Measurements from ENCODE around the gene SSU72. TPM values are rescaled to one million over a fixed set of nuclear protein-coding genes. Genes with fewer than 3 reads are reported as not detected.

The SSU72 gene
- total RNA-seq, 2 experiments from 2014 or later = 95.4 to 101 TPM

DNA sequence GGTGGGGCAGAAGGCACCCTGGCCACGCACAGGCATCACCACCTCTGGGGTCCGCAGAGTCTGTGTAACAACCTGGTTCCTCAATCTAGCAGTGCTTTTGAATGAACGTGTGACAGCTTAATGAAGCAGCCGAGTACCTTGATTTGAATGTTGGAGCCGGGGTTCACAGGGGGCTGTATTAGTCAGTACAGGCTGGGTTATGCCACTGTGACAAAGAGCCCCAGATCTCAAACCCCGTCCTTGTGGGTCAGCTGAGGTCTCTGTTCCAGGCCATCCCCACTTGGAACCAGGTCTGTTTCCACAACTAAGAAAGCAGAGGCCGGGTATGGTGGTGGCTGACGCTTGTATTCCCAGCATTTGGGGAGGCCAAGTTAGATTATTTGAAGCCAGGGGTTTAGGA, 44.7 kb downstream of the SSU72 start:
- H3K4me3 Mint-ChIP-seq = no peak overlapping the region
- ChIA-PET POLR2A (no interaction called here), CTCF (interaction anchor here (1.3 kb wide), 1 partner anchor 25 kb away, joined by 4 read pairs; no protein-coding TSS in a partner anchor)
- TF ChIP-seq, protein P1, sequence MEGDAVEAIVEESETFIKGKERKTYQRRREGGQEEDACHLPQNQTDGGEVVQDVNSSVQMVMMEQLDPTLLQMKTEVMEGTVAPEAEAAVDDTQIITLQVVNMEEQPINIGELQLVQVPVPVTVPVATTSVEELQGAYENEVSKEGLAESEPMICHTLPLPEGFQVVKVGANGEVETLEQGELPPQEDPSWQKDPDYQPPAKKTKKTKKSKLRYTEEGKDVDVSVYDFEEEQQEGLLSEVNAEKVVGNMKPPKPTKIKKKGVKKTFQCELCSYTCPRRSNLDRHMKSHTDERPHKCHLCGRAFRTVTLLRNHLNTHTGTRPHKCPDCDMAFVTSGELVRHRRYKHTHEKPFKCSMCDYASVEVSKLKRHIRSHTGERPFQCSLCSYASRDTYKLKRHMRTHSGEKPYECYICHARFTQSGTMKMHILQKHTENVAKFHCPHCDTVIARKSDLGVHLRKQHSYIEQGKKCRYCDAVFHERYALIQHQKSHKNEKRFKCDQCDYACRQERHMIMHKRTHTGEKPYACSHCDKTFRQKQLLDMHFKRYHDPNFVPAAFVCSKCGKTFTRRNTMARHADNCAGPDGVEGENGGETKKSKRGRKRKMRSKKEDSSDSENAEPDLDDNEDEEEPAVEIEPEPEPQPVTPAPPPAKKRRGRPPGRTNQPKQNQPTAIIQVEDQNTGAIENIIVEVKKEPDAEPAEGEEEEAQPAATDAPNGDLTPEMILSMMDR (IDR thresholded peaks at IDR 0.05) = no peak
- Histone ChIP-seq H3K36me3 (ENCODE audit: insufficient read depth, low read length) (peaks cover 19% of the 10 kb centered on the region), H3K4me3 (ENCODE audit: low read length) (no peak overlapping the region), H3K9me3 (ENCODE audit: control insufficient read depth in 1 of 2, insufficient read depth in 1 of 2, low read length in 2 of 2) (peaks cover 0 to 18% of the 10 kb centered on the region in 2 experiments), H3K27me3 (ENCODE audit: control insufficient read depth in 1 of 2, insufficient read depth in 2 of 2, low read length in 2 of 2) (no peaks in the 10 kb centered on the region), H3K27ac (ENCODE audit: low read depth in 1 of 2, low read length in 2 of 2) (no peak overlapping the region), H3K4me1 (ENCODE audit: insufficient read depth, low read length) (no peaks in the 10 kb centered on the region)
- DNase-seq (no peak), ATAC-seq (ENCODE audit: poor library complexity) (no peak)
- peaks cover 11% of the 10 kb centered on the region for H3K36me3 Mint-ChIP-seq (ENCODE audit: low read depth)
- intact Hi-C loops (cut with DNase I, micrococcal nuclease) = no loop called here
- no peaks in the 10 kb centered on the region for H3K4me1 Mint-ChIP-seq (ENCODE audit: low read depth)
- H3K27me3 Mint-ChIP-seq = no peaks in the 10 kb centered on the region
- H3K9me3 Mint-ChIP-seq = peaks cover 4% of the 10 kb centered on the region
- H3K27ac Mint-ChIP-seq = no peak overlapping the region

DNA sequence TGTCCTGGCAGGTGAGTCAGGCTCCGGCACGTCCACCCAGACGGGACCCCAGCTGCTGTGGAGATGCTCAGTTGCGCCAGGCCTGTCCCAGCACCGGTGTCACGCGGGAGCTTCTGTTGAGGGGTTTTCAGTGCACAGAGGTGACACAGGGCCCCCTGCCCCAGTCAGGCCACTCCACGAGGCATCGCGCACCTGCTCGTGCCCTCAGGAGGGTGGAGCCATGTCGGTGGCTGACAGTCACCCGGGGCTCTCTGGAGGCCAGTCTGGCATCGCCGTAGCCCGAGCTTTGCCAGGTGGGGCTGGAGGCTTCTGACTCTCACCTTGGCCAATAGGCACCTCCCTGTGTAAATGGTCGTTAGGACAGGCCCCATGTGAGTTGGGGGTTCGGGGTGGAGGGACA, 45.3 kb downstream of the SSU72 start:
- TF ChIP-seq, protein P1 (IDR thresholded peaks at IDR 0.05) = no peak
- Mint-ChIP-seq H3K9me3 (peaks cover 4% of the 10 kb centered on the region), H3K36me3 (ENCODE audit: low read depth) (peaks cover 11% of the 10 kb centered on the region), H3K4me3 (no peak overlapping the region), H3K27me3 (no peaks in the 10 kb centered on the region), H3K27ac (no peak overlapping the region), H3K4me1 (ENCODE audit: low read depth) (no peaks in the 10 kb centered on the region)
- ChIA-PET POLR2A (no interaction called here), CTCF (interaction anchor here (1.3 kb wide), 1 partner anchor 24 kb away, joined by 4 read pairs; no protein-coding TSS in a partner anchor)
- H3K4me1 ChIP-seq (ENCODE audit: insufficient read depth, low read length) = no peaks in the 10 kb centered on the region
- no peak overlapping the region for H3K4me3 ChIP-seq (ENCODE audit: low read length)
- no peaks in the 10 kb centered on the region for H3K27me3 ChIP-seq (ENCODE audit: control insufficient read depth in 1 of 2, insufficient read depth in 2 of 2, low read length in 2 of 2)
- H3K36me3 ChIP-seq (ENCODE audit: insufficient read depth, low read length) = peaks cover 17% of the 10 kb centered on the region
- intact Hi-C loops (cut with DNase I, micrococcal nuclease) = no loop called here
- H3K9me3 ChIP-seq (ENCODE audit: control insufficient read depth in 1 of 2, insufficient read depth in 1 of 2, low read length in 2 of 2) = peaks cover 0 to 18% of the 10 kb centered on the region in 2 experiments
- no peak overlapping the region for H3K27ac ChIP-seq (ENCODE audit: low read depth in 1 of 2, low read length in 2 of 2)
- ATAC-seq (ENCODE audit: poor library complexity) (no peak), DNase-seq (no peak)

DNA sequence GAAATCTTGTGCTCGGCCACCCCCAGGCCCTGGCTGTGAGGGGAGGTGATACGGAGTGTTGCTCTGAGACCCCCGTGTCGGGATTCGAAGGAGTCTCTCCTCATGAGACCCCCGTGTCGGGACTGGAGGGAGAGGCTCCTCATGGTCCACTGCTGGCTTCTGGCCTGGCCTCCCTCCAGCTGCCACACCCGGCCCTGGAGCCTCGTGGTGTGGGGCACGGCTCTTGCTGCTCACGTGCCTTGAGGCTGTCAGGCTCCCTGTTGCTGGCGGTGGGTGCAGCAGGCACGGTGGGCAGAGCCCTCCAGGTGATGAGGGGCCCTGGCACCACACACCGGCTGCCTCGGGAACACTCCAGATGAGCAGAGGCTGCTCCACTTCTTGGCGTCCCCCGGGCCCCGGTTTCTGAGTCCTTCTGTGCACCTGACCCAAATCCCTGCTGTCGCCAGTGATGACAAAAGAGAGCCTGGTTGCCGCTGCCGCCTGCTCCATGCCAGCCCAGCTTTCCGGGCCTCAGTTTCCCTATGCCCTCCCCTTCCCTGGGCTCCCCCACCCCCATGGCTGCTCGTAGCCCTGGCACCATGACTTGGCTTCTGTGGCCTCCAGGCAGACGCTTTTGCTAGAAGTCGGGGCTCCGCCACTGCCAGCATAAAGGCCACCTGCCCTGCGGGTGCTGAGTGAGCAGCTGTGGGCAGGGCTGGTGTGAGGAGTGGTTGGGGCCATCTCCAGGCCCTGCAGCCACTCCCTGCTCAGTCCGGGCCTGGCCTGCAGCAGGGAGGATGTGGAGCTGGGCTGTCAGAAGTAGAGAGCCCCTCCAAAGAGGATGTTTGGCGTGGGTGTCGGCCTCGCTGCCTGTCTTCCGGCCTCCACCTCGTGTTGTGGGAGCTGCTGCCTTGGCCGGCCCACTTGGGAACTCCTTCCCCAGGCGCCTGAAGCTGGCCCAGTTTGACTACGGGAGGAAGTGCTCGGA, 46.1 kb downstream of the SSU72 start:
- no peaks in the 10 kb centered on the region for H3K27me3 ChIP-seq (ENCODE audit: control insufficient read depth in 1 of 2, insufficient read depth in 2 of 2, low read length in 2 of 2)
- H3K4me3 ChIP-seq (ENCODE audit: low read length) = no peak overlapping the region
- intact Hi-C loops (cut with DNase I, micrococcal nuclease) = no loop called here
- no peak for DNase-seq
- H3K27ac ChIP-seq (ENCODE audit: low read depth in 1 of 2, low read length in 2 of 2) = no peak overlapping the region
- no peaks in the 10 kb centered on the region for H3K27me3 Mint-ChIP-seq
- H3K9me3 Mint-ChIP-seq = peaks cover 4% of the 10 kb centered on the region
- POLR2A ChIA-PET = no interaction called here
- TF ChIP-seq, protein P1 (IDR thresholded peaks at IDR 0.05) = no peak
- CTCF ChIA-PET = no interaction called here
- peaks cover 16% of the 10 kb centered on the region for H3K36me3 ChIP-seq (ENCODE audit: insufficient read depth, low read length)
- H3K4me1 Mint-ChIP-seq (ENCODE audit: low read depth) = no peaks in the 10 kb centered on the region
- H3K4me3 Mint-ChIP-seq = no peak overlapping the region
- peaks cover 0 to 18% of the 10 kb centered on the region in 2 experiments for H3K9me3 ChIP-seq (ENCODE audit: control insufficient read depth in 1 of 2, insufficient read depth in 1 of 2, low read length in 2 of 2)
- H3K36me3 Mint-ChIP-seq (ENCODE audit: low read depth) = peaks cover 11% of the 10 kb centered on the region
- H3K4me1 ChIP-seq (ENCODE audit: insufficient read depth, low read length) = no peaks in the 10 kb centered on the region
- ATAC-seq (ENCODE audit: poor library complexity) = no peak
- H3K27ac Mint-ChIP-seq = no peak overlapping the region

Data from CD4-positive, alpha-beta T cell (primary cell).